Central memory CD4-positive, alpha-beta T cell (primary cell): ENCODE measurements around the gene NANOS1.
A peak's percentile ranks its signal among the peaks of the same experiment; 100 is the strongest.
"Not testable (repeated sequence)": the region's sequence is repeated elsewhere in the genome, so short reads cannot be mapped to it uniquely, and the experiment has no call there.

Experiments used
- DNase-seq: peaks from one replicate; pipeline ENCODE4 v3.0.0; 2022

The NANOS1 gene

DNA sequence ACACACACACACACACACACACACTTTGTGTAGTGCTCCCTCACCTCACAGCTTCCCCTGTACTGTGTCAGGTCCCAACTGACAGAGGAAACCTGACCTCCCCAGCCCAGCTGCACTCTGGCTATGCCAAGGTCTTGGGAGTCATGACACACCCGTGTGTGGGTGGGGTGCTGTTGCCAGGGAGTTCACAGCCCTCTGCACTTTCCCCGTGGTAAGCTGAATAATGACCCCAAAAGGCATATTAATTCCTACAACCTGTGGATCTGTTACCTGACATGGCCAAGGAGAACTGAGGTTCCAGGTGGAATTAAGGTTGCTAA, 8.9 kb upstream of the NANOS1 start:
- DNase-seq = no peak

DNA sequence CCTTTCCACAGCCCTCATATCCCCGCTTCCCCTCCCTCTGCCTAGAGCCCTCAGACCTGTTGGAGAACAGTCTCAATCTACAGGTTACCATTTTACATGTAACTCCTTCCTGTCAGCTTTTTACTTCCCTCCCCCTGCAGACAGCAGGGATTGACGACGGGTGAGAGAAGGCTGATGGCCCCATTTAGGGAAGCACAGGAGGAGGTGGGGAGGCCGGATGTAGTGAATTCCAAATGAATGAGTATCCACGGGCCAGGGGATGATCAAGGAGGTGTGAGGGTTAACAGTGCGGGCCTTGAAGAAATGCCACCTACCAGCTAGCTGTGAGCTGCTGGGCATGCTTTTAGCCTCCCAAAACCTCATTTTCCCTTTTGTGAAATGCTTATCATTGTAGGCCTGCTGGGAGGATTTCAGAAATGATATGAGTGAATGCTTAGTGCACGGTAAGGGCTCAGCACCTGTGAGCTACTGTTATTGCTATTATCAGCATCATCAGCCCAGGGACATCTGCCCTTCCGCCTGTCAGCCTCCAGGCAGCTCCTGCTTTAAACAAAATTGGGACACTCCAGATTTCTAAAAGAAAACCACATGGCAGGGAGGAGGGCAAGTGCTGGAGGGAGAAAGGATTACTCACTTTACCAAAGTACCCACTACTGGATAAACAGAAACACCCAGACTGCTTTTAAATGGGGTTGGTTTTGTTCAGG, 6.5 kb upstream of the NANOS1 start:
- DNase-seq = no peak

GRCh38 chr10:119023553-119023868, 6.0 kb upstream of the NANOS1 start:
- no peak for DNase-seq

DNA sequence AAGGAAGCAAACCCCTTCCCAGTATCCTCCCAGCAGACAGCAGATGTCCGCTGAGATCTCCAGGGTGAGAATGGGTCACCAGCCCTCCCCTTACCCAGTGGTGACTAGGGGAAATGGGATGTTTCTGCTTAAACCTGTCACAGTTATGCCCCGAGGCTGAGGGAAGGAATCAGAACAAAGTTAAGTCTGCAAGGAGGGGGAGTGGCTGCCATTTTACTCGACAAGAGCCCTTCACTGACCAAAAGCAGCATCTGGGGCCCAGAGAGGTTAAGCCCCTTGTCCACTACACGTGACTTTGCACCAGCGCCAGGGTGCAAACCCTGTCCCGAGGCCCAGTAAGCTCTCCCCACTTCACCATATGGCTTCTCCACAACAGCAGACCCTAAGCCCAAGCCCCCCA, 4.6 kb upstream of the NANOS1 start:
- no peak for DNase-seq

DNA sequence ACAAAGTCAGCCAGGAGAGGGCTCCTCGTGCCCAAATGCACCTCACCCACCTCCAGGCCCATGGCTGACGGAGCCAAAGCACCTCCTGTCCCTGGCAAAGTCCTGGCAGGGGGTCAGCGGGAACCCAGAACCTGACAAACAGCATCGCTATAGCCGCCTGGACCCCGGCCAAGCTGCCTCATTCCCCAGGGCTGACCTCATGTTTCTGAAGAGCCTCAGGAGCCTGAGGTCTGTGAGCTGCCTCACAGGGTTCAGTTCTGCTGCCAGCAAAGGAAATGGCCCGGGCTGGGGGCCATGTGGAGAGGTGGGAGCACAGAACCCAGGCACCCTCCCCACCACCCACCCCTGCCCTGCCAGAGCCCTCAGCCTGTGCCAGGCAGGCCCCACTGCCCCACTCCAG, 4.2 kb upstream of the NANOS1 start:
- DNase-seq = no peak

- DNase-seq = no peak
Measured at GRCh38 chr10:119025776-119026175, 3.7 kb upstream of the NANOS1 start.

- DNase-seq = no peak
Measured at GRCh38 chr10:119026301-119027110, 3.0 kb upstream of the NANOS1 start.

- DNase-seq = not testable (repeated sequence)
Measured at GRCh38 chr10:119028445-119028899, 1.0 kb upstream of the NANOS1 start.

- peak; percentile 71 for DNase-seq
Measured at GRCh38 chr10:119028900-119029612, 458 bp upstream of the NANOS1 start.

DNA sequence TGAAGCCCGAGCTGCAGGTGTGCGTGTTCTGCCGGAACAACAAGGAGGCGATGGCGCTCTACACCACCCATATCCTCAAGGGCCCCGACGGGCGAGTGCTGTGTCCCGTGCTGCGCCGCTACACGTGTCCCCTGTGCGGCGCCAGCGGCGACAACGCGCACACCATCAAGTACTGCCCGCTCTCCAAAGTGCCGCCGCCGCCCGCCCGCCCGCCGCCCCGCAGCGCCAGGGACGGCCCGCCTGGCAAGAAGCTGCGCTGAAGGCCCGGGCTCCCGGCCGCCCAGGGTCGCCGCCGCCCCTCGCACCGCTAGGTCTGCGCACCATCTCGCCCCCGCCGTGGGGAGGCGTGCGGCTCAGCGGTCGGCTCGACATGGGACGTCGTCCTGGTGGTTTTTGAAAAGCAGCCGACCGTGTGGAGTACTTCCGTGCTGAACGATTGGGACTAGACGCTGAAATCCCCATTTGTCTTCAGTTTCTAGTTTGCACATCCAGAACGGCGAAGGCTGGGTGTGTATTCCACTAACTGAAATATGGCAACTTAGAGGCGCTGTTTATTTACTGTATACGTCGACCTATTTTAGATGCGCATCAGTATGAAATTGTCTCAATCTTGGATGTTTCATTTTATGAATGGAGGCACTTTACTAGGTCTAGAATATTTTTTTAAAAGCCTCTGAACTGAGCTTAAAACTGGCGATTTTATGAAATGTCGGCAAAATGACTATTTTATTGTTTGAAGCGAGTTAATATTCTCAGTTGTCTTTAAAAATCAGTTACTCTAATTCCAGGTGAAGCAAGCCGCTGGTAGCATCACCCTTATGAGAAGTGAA, 1.1 kb downstream of the NANOS1 start:
- DNase-seq = peak; percentile 44

- DNase-seq = no peak
Measured at GRCh38 chr10:119031496-119032059, 2.1 kb downstream of the NANOS1 start.

DNA sequence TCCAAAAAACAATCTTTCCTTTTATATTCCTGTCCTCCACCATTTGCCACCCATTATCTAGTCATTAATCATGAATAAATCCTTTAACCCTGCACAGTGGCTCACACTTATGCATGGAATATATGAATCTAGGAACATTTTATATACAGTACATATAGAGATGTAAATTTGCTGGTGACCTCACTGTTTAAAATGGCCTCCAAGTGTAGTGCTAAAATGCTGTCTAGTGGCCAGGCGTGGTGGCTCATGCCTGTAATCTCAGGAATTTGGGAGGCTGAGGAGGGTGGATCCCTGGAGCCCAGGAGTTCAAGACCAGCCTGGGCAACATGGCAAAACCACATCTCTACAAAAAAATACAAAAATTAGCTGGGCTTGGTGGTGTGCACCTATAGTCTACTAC, 9.6 kb downstream of the NANOS1 start:
- DNase-seq = no peak

DNA sequence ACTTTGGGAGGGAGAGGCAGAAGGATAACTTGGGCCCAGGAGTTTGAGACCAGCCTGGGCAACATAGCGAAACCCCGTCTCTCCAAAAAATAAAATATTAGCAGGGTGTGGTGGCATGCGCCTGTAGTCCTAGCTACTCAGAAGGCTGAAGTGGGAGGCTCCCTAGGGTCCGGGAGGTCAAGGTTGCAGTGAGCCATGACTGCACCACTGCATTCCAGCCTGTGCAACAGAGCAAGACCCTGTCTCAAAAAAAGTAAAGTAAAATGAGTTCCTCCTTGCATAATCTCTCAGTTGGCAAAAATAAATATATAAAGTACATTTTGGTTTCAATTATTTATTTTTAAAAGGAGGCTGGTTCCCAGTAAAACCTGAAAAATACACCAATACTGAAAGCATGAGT, 11.8 kb downstream of the NANOS1 start:
- DNase-seq = no peak

GRCh38 chr10:119042169-119042568, 12.7 kb downstream of the NANOS1 start:
- DNase-seq = no peak

- DNase-seq = no peak
Measured at GRCh38 chr10:119045561-119045960, 16.0 kb downstream of the NANOS1 start.

DNA sequence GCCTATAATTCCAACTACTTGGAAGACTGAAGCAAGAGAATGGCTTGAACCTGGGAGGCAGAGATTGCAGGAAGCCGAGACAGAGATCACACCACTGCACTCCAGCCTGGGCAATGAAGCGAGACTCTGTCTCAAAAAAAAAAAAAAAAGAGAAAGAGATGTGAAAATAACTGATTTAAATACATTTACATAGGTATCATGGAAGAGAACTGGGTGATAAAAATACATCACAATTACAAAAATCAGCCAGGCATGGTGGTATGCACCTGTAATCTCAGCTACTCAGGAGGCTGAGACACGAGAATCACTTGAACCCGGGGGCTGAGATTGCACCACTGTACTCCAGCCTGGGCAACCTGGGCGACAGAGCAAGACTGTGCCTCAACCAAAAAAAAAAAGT, 19.8 kb downstream of the NANOS1 start:
- DNase-seq = no peak

- no peak for DNase-seq
Measured at GRCh38 chr10:119049777-119050176, 20.3 kb downstream of the NANOS1 start.

DNA sequence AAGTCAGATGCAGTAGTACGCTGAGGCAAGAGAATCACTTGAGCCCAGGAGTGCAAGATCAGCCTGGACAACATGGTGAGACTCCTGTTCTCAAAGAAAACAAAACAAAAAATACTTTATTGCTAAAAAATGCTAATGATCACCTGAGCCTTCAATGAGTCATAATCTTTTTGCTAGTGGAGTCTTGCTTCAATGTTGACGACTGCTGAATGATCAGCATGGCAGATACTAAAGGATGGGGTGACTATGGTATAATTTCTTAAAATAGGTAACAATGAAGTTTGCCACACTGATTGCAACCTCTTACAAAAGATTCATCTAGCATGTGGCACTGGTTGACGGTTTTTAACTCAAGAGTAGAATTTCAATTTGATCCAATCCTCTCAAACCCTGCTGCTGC, 22.3 kb downstream of the NANOS1 start:
- no peak for DNase-seq

DNA sequence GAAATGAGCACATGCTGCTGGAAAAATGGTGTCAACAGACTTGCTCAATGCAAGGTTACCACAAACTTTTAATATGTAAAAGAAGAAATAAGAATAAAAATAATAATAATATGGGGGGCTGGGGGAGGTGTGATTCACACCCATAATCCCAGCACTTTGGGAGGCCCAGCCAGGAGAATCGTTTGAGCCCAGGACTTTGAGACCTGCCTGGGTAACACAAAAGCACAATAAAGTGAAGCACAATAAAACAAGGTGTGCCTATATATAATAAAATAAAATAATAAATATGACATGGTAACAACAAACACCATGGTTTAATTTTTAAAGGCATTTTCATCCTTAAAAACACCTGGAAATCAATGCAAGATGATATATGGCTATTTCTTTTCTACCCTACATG, 26.0 kb downstream of the NANOS1 start:
- DNase-seq = no peak

DNA sequence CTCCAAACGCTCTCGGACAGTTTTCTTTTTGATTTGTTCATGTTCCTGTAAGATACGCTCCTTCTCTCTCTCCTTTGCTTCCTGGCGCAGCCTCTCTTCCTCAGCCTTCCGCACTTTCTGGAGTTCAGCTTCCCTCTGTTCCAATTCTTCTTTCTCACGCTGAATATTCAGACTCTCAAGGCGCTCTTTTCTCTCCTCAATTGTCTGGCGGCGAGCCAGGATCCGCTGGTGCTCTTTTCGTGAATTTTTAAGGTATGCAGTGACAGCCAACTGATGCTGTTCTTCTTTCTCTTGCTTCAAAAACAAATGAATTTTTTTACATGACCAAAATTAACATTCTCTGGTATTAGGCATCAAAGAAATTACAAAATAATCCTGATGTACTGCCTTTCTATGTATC, 28.5 kb downstream of the NANOS1 start:
- no peak for DNase-seq

DNA sequence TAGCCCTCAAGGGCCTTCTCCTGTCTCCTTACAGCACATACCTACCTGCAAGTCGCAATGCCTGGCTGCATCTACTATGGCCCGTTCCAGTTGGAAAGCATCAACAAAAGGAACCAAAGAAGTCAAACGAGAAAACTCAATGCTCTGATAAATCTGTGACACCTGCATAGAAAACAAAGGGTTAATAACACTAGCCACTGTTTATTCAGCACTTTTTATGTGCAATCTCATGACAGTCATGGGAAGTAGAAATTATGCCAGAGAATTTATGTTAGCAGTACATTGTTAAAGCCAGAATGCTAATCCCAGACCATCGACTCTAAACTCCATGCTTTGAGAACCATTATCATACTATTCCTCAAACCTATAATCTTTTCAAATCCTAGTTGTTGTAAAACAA, 30.0 kb downstream of the NANOS1 start:
- DNase-seq = no peak

- no peak for DNase-seq
Measured at GRCh38 chr10:119060107-119060506, 30.6 kb downstream of the NANOS1 start.

- no peak for DNase-seq
Measured at GRCh38 chr10:119061352-119061751, 31.8 kb downstream of the NANOS1 start.
